ENCODE data around the gene PPP6R1. TPM values are rescaled to one million over a fixed set of nuclear protein-coding genes. Genes with fewer than 3 reads are reported as not detected.
"Not testable (repeated sequence)": the region's sequence is repeated elsewhere in the genome, so short reads cannot be mapped to it uniquely, and the experiment has no call there.

The PPP6R1 gene
- total RNA-seq, 1 donor from 2014 or later = 33.4 TPM

DNA sequence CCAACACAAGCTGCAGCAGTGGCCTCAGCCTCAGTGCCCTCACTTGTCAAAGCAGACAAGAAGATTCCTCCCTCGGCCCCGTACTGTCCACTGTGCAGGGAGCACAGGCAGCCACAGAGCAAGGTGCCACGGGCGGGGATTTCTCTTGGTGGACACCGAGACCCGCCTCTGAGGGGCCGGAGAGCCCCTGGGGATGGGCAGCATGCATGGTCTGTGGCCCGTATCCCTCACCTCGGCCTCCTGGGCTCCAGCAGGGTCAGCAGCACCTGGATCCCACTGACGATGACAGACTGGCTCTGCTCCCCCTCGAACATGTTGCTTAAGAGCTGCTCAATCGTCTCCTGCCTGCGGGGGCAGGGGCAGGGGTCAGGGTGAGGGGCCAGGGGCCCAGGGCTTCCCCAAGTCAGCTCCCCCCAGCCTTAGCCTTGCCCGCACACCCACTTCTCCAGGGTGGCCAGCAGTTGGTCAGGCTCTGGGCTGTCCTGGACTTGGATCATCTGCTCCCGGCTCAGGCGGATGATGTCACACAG is 16.8 kb downstream of the PPP6R1 start:
- no peak for DNase-seq

DNA sequence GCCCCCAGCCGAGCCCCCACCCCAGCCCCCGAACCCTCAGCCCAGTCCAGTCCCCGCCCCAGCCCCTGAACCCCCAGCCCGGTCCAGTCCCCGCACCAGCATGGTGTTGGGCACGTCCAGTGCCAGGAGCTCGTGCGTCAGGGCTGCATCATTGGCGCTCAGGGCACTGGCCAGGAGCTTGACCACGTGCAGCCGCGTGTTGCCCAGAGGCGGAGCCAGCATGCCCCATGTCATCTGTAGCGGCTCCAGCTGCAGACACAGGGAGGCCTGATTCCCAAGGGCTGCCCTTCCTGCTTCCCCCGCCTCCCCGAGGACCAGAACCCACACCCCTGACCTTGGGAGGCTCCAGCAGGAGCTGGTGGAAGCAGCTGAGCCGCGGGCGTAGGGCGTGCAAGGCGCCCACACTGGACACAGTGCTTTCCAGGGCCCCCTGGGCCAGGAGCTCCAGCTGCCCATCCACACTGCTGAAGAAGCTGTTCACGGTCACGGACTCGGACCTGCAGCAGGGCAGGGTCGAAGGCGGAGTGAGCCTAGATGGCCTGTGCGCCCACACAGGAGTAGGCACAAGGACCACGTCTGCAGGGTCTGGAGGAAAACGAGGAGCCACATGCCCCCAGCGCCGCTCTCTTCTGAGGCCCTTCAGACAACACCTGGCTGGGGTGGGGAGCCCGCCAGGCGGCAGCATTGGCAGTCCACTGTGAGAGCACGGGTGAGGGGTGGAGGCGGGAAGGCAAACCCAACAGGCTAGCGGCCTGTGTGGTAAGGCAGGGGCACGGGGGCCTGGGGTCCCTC is 17.5 kb downstream of the PPP6R1 start:
- no peak for DNase-seq

DNA sequence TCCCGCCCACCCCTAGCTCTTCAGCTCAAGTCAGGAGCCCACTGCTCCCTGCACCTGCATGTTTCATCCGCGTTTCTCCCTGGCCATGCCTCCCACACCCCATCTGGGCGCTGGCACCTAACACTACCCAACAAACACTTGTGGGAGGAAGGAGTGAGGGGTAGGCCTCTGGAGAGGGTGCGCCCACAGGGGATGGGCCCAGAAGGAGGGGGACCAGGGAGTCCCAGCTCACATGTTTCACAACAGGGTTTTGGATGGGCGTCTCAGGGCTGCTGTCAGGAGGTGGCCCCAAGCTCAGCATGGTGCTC is 18.1 kb downstream of the PPP6R1 start:
- DNase-seq = no peak

DNA sequence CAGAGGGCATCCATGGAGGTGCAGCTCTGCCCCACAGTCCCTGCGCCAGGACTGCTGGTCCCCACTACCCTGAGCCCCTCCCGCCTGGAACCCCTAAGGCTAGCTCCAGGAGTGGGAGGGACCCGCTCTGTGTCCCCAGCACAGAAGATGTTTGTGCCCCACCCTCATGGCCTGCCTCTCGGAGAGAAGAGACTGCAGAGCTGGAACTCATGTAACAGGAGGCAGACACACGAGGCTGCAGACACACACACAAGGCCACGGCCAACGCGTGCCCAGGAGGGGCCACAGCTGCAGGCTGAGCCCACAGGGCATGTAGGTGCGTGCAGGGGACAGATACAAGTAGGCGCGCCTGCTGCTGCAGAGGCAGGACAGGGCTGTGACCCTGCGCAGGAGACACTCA is 19.8 kb downstream of the PPP6R1 start:
- DNase-seq = no peak

DNA sequence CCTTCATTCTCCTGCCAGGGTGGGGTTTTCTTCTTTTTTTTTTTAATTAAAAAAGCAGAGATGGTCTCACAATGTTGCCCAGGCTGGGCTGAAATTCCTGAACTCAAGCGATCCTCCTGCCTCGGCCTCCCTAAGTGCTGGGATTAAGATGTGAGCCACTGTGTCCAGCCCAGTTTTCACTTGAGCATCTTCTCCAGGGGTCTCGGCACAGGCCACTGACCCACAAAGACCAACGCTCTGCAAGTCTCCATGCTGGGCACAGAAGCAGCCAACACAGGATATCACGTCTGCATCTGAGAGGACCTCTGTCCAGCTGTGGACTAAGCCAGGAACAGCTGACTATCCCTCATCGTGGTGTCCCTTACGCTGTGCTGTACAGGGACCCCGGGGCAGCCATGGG is 20.8 kb downstream of the PPP6R1 start:
- no peak for DNase-seq

DNA sequence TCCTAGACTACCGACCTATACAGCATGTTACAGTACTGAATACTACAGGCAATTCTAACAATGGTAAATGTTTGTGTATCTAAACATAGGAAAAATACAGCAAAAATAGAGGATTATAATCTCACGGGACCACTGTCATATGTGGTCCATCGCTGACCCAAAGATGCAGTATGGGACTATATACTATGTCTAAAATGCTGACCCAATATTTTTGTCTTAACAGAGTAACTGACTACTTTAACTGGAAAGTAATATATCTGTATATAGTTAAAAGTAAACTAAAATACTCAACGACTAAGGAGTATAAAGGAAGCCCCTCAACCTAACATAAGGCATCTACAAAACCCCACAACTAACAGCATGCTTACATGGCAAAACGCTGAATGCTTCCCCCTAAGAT is 25.8 kb downstream of the PPP6R1 start:
- DNase-seq = no peak

DNA sequence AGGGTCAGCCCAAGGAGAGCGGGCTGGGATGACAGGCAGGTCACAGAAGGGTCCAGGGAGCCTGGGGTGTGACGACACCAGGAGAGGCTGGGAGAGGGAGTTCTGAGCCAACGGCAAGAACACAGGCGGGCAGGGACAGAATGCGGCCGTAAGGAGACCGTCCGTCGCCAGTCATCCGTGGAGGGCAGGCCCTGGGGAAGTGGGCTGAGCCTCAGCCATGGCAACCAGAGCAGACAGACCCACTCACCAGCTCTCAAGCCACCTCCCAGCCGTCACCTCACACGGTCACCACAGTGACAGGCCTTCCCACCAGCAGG is 26.6 kb downstream of the PPP6R1 start:
- no peak for DNase-seq

DNA sequence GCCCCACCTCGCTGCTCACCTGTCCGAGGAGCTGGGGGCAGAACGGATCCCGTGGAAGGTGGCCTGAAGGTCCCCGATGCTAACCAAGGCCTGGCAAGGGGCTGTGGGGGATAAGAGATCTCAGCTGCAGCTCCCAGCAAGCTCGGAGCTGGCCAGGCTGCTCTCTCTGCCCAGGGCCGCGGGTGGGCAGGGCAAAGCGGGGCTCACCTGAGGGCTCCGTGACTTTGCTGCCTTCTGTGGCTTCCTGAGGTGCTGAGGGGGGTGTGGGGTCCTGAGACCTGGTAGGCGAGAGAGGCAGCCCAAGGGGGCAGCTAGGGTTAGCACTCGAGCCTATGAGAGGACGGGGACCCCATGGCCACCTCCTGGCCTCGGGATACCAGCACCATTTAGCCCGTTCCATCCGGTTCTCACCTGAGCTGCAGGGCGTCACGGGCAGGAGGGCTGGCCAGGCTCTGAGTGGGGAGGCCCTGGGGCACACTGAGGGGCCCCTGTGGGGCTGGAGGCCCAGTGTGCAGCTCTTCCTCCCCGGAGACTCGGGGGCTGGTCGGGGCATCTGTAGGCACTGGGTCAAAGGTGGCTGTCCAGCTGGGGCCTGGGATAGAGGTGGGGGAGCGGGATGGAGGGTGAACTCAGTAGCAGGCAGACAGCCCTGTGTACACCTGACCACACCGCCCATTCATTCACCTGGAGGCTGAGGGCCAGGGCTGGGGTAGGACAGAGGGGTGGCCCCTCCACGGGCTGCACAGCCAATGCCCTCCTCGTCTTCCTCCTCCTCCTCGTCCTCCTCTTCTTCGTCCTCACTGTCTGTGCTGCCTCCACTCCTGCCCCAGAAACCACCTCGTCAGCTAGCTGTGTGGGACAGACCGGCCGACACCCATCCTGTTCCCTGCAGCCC is 27.2 kb downstream of the PPP6R1 start:
- no peak for DNase-seq

DNA sequence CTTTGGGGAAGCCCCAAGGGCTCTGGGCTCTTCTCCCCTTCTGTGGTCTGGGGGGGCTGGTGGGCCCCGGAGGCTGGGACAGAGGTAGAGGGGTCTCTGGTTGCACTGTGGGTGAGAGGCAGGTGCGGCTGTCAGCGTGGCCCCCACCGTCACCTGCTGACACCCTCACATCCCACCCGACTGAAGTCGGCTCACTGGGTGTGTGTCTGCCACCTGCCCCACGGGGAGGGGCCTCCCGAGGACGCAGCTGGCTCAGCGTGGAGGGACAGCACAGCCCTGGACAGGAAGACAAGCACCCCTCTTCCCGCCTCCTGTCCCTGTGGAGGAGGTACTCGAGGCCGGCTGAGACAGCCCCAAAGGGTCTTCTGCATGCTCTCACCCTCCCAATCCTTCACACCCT is 28.0 kb downstream of the PPP6R1 start:
- DNase-seq = no peak

DNA sequence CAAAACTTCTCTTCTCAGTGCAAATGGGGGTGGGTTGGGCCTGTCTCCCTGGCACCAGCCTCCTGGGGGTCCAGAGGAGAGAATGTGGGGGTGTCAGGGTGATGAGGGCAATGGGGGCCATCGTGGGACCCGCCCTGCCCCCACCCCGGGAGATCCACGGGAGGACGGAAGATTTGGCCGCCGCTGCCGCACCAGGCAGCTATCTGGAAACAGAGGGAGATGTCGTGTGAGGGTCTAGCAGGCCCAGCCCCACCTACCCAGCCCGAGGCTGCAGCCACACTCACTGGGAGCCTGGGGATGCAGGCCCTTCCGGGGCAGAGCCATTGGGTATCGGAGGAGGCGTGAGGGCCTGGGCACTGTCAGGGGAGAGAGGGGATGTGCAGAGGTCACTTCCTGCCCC is 28.5 kb downstream of the PPP6R1 start:
- no peak for DNase-seq

DNA sequence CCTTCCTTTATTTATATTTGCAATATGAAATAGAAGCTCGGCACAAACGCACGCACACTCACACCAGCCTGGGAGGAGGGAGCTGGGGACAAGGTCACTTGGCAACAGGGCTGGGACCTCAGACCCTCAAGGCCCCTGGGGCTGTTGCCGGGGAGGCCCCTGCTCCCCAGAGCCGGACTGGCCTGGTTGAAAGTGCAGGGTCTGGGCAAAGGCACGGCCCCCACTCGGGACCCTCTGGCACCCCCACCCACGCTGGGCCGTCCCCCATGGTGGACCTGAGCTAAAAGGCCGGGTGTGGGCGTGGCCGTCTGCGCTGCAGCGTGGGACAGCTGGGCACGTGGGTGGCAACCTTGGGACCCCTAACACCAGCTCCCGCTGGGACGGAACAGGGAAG is 29.0 kb downstream of the PPP6R1 start:
- no peak for DNase-seq

DNA sequence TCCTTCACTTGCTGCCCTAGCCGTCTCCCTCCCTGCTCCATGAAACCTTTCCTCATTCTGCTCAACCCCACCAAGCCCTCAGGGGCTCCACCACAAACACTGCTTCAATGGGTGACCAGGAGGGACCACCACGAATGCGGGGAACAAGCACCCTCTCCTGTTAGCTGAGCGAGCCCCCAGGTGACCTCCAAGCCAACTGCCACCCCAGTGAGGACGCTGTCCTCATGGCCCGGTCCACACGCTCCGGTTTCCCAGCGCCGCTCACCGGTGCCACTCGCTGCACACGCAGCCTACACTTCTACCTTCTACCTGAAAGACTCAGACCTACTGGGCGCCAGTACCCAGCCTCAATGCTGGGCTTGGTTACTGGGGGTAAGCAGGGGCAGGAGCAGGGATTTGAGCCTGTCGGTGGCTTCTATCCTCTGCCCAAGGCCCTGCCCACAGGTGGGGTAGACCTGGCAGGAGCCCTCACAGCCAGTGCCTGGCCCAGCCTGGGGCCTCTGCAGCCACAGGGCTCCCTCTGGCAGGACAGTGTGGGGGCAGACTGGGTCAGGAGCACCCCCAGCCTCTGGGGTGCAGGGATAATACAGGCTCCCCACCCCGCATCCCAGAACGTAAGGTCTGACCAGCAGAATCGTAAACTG is 29.6 kb downstream of the PPP6R1 start:
- no peak for DNase-seq

DNA sequence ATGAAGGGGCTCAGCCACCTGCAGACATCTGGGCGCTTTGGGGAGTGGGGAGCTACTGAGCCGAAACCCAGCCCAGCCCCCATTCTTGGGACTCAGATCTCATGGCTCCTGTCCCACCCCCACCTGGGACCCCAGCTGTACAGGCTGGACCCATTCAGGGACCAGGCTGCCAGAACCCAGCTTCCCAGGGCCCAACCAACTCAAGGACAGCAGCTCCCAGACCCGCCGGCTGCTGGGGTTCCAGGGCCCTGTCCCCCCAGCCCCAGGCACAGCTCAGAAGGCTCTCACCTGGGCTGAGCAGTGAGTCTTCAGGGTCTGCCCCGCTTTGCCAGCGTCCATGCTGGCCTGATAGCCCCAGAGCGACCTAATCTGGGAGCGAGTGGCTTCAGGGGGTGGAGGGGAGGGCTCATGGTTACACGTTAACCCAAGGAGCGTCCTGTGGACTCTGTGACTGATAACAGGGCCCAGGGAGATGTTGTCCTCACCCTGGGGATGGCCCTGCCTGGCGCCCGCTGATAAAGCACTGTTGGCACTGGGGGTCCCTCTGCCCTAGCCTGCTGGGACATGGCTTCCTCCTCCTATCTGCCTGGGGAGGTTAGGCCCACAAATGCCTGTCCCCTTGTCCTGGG is 30.3 kb downstream of the PPP6R1 start, which contains the start of gene TMEM86B:
TMEM86B (minus strand) TSS at position 361 of the 629 bp plus-strand sequence; CDS start at position 339, 22 bp downstream.
- peak; percentile 17 for DNase-seq

DNA sequence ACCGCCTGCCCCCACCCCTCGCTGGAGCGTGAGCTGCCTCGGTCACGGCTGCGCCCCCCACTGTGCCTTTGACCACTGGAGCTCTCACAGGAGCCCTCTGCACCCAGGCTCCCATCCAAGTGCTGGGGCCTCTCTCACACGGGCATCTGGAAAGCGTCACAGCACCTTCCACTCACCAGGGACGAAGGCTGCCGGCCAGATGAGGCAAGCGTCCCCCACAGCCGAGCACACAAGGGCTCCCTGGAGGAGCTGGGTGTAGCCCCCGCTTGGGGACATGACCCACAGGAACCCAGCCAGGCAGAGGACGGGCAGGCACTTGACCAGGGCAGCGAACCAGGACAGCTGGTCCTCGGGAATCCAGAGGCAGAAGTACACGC is 30.8 kb downstream of the PPP6R1 start:
- DNase-seq = no peak

DNA sequence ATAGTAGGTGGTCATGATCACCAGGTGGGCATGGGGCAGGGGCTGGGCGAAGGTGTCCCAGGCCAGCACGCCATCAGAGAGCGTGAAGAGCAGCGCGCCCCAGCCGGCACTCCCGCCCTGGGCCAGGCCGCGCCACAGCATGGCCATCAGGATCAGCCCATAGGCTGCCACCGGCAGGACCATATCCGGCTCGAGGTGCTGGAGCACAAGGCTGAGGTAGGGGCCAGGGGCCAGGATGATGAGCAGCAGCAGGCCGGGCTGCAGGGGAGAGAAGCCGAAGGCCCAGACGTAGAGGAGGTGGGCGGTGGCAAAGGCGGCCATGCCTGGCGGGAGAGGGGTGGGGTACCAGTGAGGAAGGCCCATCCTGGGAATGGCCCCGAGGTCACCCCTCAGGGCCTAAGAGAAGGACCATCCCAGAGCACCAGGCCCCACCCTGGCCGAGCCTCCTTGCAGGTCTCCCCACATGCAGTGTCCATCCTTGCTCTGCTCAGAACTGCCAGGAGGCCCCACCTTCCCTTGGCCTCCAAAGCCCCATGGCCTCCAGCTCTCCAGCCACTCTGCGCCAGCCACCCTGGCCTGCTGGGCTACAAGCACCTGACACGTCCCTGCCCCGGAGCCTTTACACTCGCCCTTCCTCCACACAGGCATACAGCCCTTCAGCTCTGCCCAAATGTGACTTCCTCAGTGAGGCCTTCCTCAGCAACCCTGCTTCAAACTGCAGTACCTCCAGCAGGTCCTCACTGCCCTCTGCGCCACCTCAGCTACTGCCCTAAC is 31.4 kb downstream of the PPP6R1 start:
- DNase-seq = no peak

DNA sequence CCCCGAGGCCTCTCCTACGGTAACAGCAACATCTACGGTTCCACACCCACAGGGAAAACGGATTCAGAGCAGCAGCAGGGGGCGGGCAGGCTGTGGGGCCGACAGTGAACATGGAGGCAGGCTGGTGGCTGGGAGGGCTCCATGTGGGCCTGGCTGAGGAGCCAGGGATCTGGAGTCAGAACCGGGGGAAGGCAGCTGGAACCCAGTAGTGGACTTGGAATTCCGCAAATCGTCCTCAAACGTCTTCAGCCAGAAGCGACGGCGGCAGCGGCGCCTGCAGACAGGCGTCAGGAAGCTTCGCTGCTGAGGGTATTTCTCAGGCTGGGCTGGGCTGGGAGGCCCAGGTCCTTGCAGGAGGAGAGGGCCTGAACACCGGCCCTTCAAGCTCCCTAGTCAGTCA is 32.0 kb downstream of the PPP6R1 start:
- DNase-seq = no peak

DNA sequence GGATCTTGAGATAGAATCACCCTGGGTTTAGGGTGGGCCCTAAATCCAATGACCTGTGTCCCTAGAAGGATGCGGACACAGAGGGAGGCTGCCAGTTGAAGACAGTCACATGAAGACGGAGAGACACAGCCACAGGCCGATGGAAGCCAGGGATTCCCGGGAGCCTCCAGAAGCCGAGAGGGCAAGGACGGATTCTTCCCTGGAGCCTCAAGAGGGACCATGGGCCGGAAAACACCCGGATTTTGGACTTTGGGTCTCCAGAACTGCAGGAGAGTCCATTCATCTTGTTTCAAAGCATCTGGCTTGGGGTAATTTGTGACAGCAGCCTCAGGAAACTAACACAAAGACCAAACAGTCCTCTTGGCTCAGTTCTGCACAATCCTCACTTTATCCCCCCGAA is 32.5 kb downstream of the PPP6R1 start:
- DNase-seq = no peak

DNA sequence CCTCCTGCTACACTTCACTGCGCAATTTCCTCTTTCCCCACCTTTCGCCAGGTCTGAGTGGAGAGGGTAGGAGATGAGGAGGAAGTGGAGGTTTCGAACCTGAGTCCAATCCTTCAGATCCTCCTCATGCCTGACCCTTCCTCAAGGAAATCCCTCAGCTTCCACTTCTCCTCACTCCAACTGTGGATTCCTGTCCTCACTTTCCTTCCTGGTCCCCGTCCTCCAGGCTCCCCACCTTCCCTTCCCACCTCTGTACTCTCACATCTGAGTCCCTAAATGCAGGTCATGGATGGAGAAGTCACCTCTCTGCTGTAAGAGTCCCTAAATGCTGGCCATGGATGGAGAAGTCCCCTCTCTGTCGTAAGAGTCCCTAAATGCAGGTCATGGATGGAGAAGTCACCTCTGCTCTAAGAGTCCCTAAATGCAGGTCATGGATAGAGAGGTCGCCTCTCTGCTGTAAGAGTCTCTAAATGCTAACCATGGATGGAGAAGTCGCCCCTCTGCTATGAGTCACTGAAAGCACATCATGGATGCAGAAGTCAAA is 33.3 kb downstream of the PPP6R1 start:
- no peak for DNase-seq

DNA sequence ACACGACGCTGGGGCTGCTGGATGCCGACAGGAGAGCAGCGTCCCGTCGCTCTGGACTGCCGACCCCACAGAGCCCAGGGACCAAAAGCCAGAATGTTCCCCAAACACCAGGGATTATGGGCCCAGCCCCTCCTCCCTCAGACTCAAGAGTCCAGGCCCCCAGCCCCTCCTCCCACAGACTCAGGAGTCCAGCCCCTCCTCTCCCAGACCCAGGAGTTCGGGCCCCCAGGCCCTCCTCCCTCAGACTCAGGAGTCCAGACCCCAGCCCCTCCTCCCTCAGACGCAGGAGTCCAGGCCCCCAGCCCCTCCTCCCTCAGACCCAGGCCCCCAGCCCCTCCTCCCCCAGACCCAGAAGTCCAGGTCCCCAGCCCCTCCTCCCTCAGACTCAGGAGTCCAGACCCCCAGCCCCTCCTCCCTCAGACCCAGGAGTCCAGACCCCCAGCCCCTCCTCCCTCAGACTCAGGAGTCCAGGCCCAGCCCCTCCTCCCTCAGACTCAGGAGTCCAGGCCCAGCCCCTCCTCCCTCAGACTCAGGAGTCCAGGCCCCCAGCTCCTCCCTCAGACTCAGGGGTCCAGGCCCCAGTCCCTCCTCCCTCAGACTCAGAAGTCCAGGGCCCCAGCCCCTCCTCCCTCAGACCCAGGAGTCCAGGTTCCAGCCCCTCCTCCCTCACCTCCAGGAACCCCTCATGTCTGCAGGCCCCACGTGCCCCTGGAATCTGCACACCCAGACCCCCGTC is 34.0 kb downstream of the PPP6R1 start:
- DNase-seq = not testable (repeated sequence)

DNA sequence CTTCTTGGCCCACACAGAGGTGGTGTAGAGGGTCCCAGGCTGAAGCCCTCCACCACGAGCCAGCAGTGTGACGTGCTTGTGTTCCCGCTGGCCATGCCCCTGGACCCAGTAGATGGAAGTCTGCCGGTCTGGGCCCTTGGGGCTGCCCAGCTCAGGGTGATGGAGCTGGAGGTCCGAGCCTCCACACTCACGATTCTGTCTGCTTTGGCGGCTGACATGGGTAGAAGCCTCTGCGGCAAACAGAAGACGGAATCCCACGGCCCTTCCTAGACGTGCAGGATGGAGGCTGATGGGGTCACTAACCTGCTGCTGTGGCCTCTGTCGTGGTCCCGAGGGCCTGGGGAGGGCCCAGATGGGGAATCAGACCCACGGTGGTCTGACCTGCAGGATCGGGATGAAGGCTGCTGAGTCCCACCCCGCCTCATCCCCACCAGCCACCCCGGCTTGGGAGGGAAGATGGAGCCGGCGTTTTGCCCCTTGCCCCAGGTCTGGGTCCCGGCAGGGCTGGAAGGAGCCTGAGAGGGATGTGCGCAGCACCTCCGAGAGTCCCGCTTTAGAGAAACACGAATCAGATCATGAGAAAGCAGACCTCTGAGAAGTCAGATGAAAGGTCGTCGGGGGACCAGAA is 34.7 kb downstream of the PPP6R1 start:
- no peak for DNase-seq

All from tongue (tissue), 2 donors.